HG03097 (cell line): ENCODE results near the gene RPS6KA5.
A peak's percentile ranks its signal among the peaks of the same experiment; 100 is the strongest.
"Not testable (repeated sequence)": the region's sequence is repeated elsewhere in the genome, so short reads cannot be mapped to it uniquely, and the experiment has no call there.

ENCODE experiments used
- ATAC-seq: cut with Tn5 transposase; IDR thresholded peaks from one replicate; pipeline ENCODE4 v1.9.1; 2021; ENCODE audit not compliant: unreplicated experiment, low FRiP score

RPS6KA5 gene

DNA sequence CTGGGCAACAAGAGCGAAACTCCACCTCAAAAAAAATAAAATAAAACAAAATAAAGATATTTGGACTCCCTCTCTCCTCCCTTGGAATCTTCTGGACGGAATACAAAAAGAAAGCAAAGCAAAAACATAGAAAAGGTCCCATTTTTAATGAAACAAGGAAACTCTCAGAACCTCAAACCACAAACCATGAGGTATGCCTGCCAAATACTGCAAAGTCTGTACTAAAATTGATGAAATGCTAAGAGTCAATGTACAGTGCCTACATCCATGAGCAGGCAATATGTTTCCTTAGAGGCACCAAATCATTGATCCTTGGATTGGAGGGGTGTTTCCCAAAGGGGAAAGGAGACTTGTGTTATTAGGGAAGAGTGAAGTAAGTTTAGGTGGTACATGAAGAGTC, 8.2 kb upstream of the RPS6KA5 start:
- no peak for ATAC-seq

DNA sequence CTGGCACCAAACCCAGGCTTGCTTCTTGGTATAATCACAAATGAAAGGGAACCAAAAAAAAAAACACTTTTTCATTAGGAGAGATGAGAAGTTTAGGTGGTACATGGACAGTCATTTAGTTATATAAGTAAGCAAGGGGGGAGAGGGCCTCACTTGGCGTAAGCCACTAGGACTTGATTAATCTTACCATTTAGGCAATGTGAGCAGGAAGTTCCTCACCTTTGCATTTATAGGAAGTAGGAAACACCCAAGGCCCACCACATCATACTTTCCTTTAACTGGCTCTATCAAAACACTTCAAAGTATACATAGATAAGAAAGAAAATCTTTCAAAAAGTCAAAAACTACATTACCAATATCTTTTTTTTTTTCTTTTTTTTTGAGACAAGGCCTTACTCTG, 6.7 kb upstream of the RPS6KA5 start:
- ATAC-seq, result no peak

DNA sequence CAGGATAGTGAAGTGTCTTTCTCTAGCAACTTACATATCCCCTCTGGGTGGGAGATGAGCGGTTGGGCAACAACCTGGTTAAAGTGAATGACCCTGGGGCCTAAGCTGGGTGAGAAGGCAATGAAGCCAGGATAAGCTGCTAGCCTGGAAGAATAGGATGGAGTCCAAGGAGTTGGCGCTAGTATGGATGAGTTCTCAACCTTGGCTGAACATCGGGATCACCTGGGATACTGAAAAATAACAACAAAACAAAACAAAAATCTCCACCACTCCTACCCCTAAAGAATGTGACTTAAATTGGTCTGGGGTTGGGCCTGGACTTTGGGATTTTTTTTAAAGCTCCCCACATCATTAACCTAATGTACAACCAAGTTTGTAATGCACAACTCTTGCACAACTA, 4.8 kb upstream of the RPS6KA5 start:
- no peak for ATAC-seq

- ATAC-seq, result no peak
Observed at GRCh38 chr14:91063119-91063518, 2.7 kb upstream of the RPS6KA5 start.

DNA sequence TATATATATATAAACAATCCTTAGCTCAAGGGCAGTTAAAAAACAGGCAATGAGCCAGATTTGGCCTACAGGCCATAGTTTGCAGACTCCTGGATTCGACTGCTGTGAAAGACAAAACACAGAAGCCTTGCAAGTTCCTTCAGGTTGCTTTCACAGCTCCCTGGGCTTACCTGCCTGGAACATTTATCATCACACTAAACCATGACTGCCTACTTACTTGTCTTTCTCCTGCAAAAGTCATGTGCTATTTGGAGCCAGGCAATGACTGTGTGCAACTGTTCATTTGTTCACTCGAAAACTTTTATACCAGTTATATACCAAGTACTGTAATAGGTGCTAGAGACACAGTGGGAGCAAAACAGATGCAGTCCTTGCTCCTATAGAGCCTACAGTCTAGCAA, 2.2 kb upstream of the RPS6KA5 start:
- ATAC-seq, result no peak

GRCh38 chr14:91061056-91061887, 831 bp upstream of the RPS6KA5 start:
- no peak for ATAC-seq

- peak; percentile 20 for ATAC-seq
Observed at GRCh38 chr14:91059576-91060350, 678 bp downstream of the RPS6KA5 start.

- ATAC-seq, result no peak
Observed at GRCh38 chr14:91058042-91058581, 2.3 kb downstream of the RPS6KA5 start.

DNA sequence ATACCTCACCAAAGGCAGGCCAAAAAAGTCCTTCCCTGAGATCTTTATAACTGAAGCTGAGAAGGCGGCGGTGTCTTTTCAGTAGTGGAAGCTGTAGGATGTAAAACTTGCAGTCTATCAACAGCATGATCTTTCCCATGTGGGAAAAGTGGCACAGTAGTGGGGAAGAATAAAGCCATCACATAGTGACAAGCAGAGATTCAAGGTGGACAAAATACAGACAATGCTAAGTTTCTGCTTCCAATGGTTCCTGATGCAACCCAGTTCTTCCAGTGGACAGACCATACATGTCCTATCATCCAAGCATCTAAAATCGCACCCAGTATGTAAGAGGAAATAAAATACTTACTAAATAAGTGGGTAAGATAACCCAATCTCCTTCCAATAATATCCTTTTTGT, 4.1 kb downstream of the RPS6KA5 start:
- ATAC-seq, result no peak

- no peak for ATAC-seq
Observed at GRCh38 chr14:91055016-91055415, 5.4 kb downstream of the RPS6KA5 start.

- ATAC-seq, result no peak
Observed at GRCh38 chr14:91048676-91049075, 11.8 kb downstream of the RPS6KA5 start.

- ATAC-seq, result no peak
Observed at GRCh38 chr14:91048265-91048664, 12.2 kb downstream of the RPS6KA5 start.

GRCh38 chr14:91047174-91047753, 13.2 kb downstream of the RPS6KA5 start:
- no peak for ATAC-seq

DNA sequence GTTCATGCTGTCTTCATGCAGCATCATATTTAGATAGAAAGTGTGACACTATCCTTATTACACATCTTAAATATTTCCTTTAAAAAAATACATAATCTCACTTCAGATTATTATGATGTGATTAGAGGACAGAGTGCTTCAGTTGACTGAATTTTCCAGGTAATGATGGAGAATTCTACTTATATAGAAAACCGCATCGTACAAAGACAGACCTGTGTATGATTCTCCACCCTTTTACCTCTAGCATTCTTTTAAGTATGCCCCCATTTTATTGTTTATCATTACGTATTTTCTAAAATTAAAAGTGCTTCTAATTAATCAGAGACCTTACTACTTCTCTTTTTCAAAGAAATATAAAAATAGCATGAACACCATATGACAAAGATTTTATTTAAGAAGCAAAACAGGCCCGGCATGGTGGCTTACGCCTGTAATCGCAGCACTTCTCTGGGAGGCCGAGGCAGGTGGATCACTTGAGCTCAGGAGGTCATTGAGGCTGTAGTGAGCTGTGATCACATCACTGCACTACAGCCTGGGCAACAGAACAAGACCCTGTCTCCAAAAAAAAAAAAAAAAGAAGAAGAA, 13.9 kb downstream of the RPS6KA5 start:
- ATAC-seq, result no peak

DNA sequence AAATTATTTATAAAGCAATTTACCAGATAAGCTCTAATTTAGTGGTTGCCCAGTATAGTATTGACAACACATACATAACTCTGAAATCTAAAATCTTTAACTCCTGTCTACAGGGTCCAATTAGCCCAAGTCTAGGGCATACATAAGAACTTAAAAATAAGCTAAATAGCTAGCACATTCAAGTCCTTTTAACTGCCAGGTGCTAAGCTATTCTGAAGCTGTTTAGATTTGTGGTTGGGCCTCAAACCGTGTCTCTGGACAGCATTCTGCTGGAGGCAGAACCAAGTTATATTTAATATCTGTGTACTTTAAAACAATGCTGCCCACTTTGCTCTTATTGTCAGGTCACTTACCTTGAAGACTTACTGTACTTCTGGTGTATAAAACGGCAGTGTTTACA, 19.0 kb downstream of the RPS6KA5 start:
- no peak for ATAC-seq

- no peak for ATAC-seq
Observed at GRCh38 chr14:91040545-91040944, 19.9 kb downstream of the RPS6KA5 start.

- ATAC-seq, result no peak
Observed at GRCh38 chr14:91038439-91038838, 22.0 kb downstream of the RPS6KA5 start.

DNA sequence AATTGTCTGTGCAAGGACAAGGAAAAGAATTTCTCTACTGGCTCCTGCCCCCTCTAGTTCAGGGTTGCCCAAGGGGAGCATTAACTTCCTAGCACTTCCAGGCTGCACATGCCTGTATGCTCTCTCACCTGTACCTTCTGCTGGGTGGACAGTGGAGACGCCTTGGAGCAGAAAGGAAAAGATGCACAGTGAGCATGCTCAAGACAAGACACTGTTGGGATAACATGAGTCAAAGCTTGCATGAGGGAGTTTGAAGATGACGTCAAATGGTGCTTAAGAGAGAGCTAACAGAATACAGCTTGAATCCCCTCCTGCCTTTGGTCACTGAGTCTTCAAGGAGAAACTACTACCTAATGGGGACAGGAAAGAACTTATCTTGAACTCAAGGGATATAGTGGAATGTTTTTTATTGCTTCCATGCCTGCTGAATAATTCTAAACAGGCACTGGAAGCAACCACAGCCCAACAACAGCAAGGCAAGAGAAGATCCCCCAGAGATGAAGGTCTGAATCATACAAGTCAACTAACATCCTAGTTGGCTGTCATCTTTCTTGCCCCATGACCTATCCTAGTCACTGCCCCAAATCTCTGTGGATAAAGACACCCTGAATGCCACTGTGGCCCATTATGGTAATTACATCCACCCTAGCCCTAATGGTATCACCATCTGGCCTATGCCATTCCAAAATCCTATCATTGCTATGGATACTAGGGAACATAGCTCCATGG, 23.5 kb downstream of the RPS6KA5 start:
- no peak for ATAC-seq

GRCh38 chr14:91035855-91036254, 24.6 kb downstream of the RPS6KA5 start:
- no peak for ATAC-seq

DNA sequence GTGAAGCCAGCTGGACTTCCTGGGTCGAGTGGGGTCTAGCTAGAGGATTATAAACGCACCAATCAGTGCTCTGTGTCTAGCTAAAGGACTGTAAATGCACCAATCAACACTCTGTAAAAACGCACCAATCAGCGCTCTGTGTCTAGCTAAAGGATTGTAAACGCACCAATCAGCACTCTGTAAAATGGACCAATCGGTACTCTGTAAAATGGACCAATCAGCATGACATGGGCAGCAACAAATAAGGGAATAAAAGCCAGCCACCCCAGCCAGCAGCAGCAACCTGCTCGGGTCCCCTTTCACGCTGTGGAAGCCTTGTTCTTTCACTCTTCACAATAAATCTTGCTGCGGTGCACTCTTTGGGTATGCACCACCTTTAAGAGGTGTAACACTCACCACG, 26.1 kb downstream of the RPS6KA5 start:
- ATAC-seq, result not testable (repeated sequence)
